DOHH2 (cell line): ENCODE results near the gene PNN.
A peak's percentile ranks its signal among the peaks of the same experiment; 100 is the strongest.

Experiments
- H3F3A ChIP-seq: fragments of 200-600 bp; sonication (generic), shearing (Covaris generic); 2 replicates; pipeline ENCODE4 v1.6.0; 2016; ENCODE audit warnings: antibody characterized with exemption, mild to moderate bottlenecking; ENCODE audit not compliant: control insufficient read depth, insufficient read depth
- H3K27ac ChIP-seq: fragments of 200-600 bp; sonication (generic); 2 replicates; pipeline ENCODE4 v1.5.1; 2014; ENCODE audit warnings: low read depth, mild to moderate bottlenecking, low read length, moderate library complexity
- H3K27me3 ChIP-seq: fragments of 200-600 bp; sonication (generic); 2 replicates; pipeline ENCODE4 v1.6.1; 2014; ENCODE audit warnings: mild to moderate bottlenecking, low read length, mixed read lengths; ENCODE audit not compliant: control insufficient read depth
- H3K36me3 ChIP-seq: fragments of 200-600 bp; sonication (generic); 2 replicates; pipeline ENCODE4 v1.6.1; 2014; ENCODE audit warnings: mild to moderate bottlenecking, low read length, moderate library complexity, mixed read lengths; ENCODE audit not compliant: control insufficient read depth
- H3K4me1 ChIP-seq: fragments of 200-600 bp; sonication (generic); 2 replicates; pipeline ENCODE4 v1.6.1; 2014; ENCODE audit warnings: mild to moderate bottlenecking, low read length, mixed read lengths; ENCODE audit not compliant: control insufficient read depth
- H3K4me2 ChIP-seq: fragments of 200-600 bp; sonication (generic); 2 replicates; pipeline ENCODE4 v1.6.0; 2014; ENCODE audit warnings: mild to moderate bottlenecking, low read length, moderate library complexity
- H3K4me3 ChIP-seq: fragments of 200-600 bp; sonication (generic); 2 replicates; pipeline ENCODE4 v1.5.1; 2014; ENCODE audit warnings: mild to moderate bottlenecking, low read length, mixed read lengths
- H3K79me2 ChIP-seq: fragments of 200-600 bp; sonication (generic); 2 replicates; pipeline ENCODE4 v1.6.1; 2014; ENCODE audit warnings: mild to moderate bottlenecking, low read length, mixed read lengths; ENCODE audit not compliant: control insufficient read depth
- H3K9me2 ChIP-seq: fragments of 200-600 bp; sonication (generic); replicated peaks from 2 replicates; pipeline ENCODE4 v1.6.1; 2014; ENCODE audit warnings: mild to moderate bottlenecking, low read length, mixed read lengths; ENCODE audit not compliant: control insufficient read depth
- H3K9me3 ChIP-seq: fragments of 200-600 bp; sonication (generic); 2 replicates; pipeline ENCODE4 v1.6.1; 2014; ENCODE audit warnings: antibody characterized with exemption, low read length, mixed read lengths; ENCODE audit not compliant: control insufficient read depth, insufficient read depth
- H4K20me1 ChIP-seq: fragments of 200-600 bp; sonication (generic); 2 replicates; pipeline ENCODE4 v1.6.0; 2014; ENCODE audit warnings: low read depth, mild to moderate bottlenecking, antibody characterized with exemption, low read length, moderate library complexity; ENCODE audit not compliant: control insufficient read depth, insufficient read depth
- EZH2phosphoT487 ChIP-seq: fragments of 200-600 bp; sonication (generic); IDR thresholded peaks from 2 replicates; pipeline ENCODE4 v1.6.1; 2017; ENCODE audit warnings: borderline replicate concordance, mild to moderate bottlenecking, antibody characterized with exemption, low read length, moderate library complexity, mixed read lengths
- TF ChIP-seq, protein P1 (sequence below): fragments of 200-600 bp; sonication (generic); IDR thresholded peaks from one replicate; pipeline ENCODE4 v1.5.1; 2014; ENCODE audit warnings: antibody characterized with exemption, mild to moderate bottlenecking, low read depth, low read length; ENCODE audit not compliant: poor library complexity, severe bottlenecking

The PNN gene

DNA sequence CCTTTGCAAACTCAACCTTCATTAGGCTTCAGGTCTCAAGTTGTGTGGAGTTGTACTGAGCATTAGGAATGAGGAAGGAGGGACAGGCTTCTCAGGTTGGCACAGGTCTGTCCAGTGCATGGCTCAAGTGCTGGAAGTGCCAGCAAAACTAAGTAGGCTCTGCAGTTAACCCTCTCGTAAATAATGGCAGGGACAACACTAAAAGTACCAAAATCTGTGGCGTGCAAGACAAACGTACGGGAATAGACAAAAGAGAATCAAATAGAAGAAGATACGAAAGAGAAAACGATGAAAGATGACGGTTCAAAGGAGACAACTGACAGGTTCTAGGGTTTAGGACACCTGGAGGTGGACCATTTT is 5.5 kb upstream of the PNN start:
- H3K4me1 ChIP-seq: peaks cover 45% of the 10 kb centered on the region
- H3K4me2 ChIP-seq: peak overlapping the region; percentile 96
- peak overlapping the region; percentile 74 for H3K27ac ChIP-seq
- no peaks in the 10 kb centered on the region for H3K9me3 ChIP-seq
- peaks cover 6% of the 10 kb centered on the region for H3K36me3 ChIP-seq
- H3K79me2 ChIP-seq: peaks cover 53% of the 10 kb centered on the region
- TF ChIP-seq EZH2phosphoT487: no peak
- TF ChIP-seq, protein P1, sequence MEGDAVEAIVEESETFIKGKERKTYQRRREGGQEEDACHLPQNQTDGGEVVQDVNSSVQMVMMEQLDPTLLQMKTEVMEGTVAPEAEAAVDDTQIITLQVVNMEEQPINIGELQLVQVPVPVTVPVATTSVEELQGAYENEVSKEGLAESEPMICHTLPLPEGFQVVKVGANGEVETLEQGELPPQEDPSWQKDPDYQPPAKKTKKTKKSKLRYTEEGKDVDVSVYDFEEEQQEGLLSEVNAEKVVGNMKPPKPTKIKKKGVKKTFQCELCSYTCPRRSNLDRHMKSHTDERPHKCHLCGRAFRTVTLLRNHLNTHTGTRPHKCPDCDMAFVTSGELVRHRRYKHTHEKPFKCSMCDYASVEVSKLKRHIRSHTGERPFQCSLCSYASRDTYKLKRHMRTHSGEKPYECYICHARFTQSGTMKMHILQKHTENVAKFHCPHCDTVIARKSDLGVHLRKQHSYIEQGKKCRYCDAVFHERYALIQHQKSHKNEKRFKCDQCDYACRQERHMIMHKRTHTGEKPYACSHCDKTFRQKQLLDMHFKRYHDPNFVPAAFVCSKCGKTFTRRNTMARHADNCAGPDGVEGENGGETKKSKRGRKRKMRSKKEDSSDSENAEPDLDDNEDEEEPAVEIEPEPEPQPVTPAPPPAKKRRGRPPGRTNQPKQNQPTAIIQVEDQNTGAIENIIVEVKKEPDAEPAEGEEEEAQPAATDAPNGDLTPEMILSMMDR: no peak
- peaks cover 14% of the 10 kb centered on the region for H3F3A ChIP-seq
- H3K27me3 ChIP-seq: no peaks in the 10 kb centered on the region
- no peaks in the 10 kb centered on the region for H3K9me2 ChIP-seq
- H3K4me3 ChIP-seq: peak overlapping the region; percentile 99
- no peaks in the 10 kb centered on the region for H4K20me1 ChIP-seq

DNA sequence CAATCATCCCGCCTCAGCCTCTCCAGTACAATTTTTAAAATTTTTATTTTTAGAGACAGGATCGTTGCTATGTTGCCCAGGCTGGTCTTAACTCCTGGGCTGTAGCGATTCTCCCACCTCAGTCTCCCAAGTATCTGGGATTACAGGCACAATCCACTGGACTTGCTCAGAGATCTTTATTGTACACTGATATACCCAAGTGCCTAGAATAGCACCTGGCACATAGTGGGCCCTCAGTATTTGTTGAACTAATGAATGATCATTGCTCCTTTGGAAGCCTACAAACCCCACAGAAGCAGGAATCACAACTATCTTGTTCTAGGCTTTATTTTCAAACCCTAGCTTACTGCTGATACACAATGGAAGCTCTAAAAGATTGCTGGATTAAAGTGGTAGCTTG is 1.9 kb upstream of the PNN start:
- Histone ChIP-seq H3F3A (peaks cover 38% of the 10 kb centered on the region), H4K20me1 (peaks cover 19% of the 10 kb centered on the region), H3K27me3 (no peaks in the 10 kb centered on the region), H3K27ac (no peak overlapping the region), H3K79me2 (peaks cover 60% of the 10 kb centered on the region), H3K4me1 (peaks cover 56% of the 10 kb centered on the region), H3K36me3 (peaks cover 37% of the 10 kb centered on the region), H3K4me2 (peak overlapping the region; percentile 79), H3K4me3 (peak overlapping the region; percentile 88), H3K9me2 (no peaks in the 10 kb centered on the region), H3K9me3 (no peaks in the 10 kb centered on the region)
- TF ChIP-seq, protein P1: no peak
- no peak for TF ChIP-seq EZH2phosphoT487

DNA sequence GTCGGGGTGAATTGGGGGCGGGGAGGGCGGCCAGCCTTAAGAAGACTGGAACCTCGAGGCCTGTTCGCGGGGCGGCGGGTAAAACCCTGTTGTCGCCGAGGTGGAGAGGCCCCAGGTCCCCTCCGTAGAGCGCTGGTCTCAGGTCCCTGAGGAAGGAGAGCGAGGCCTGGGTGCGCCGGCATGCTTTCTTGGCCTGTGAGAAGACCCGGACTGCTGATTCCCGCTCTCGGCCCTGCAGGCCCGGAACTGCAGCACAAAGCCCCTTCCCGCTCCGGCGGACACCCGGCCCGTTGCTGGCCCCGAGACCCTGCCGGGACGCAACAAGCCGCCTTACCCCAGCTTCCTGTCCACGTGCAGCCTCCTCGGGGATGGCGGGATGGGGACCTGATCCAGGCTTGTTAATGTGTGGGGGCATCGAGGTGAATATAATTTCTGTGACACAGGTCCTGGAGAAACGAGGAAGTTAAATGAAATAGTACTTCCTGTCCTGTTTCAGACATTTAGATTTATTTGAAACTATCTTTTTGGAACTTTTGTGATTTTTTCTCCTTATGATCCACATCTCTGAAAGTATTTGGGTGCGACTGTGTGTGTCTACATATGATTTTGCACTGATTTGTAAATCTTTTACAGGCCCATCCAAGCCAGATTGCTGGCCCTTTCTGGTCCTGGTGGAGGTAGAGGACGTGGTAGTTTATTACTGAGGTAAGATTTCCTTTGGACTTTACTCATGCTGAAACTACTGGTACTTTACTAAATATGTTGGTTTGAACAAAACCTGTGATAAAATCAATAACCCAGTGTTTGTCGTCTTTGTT is 600 bp downstream of the PNN start:
- Histone ChIP-seq H3K36me3 (peaks cover 56% of the 10 kb centered on the region), H3K9me2 (no peaks in the 10 kb centered on the region), H3K79me2 (peaks cover 47% of the 10 kb centered on the region), H3K27ac (peak overlapping the region; percentile 88), H3K27me3 (no peaks in the 10 kb centered on the region), H3F3A (peaks cover 58% of the 10 kb centered on the region), H3K4me3 (peak overlapping the region; percentile 88), H3K4me1 (peaks cover 65% of the 10 kb centered on the region), H3K9me3 (no peaks in the 10 kb centered on the region), H3K4me2 (peak overlapping the region; percentile 81), H4K20me1 (peaks cover 29% of the 10 kb centered on the region)
- no peak for TF ChIP-seq EZH2phosphoT487
- TF ChIP-seq, protein P1: no peak
